Measurements from ENCODE around the gene SMYD1. TPM values are rescaled to one million over a fixed set of nuclear protein-coding genes. Genes with fewer than 3 reads are reported as not detected.

Gene SMYD1
- total RNA-seq, 2 experiments from 2014 or later, result not detected

GRCh38 chr2:88074854-88075292, 7.2 kb downstream of the SMYD1 start:
- no peaks in the 10 kb centered on the region for H3K27me3 Mint-ChIP-seq (ENCODE audit: low read depth)
- H3K4me3 Mint-ChIP-seq, result no peak overlapping the region
- no peak for DNase-seq
- no peaks in the 10 kb centered on the region for H3K36me3 Mint-ChIP-seq (ENCODE audit: low read depth)
- no peaks in the 10 kb centered on the region for H3K9me3 Mint-ChIP-seq (ENCODE audit: insufficient read depth)
- H3K27ac Mint-ChIP-seq, result no peak overlapping the region
- CTCF ChIA-PET, result interaction anchor here (1.2 to 1.5 kb wide), 2 partner anchors 15 to 47 kb away, joined by 3 to 8 read pairs; no protein-coding TSS in a partner anchor
- POLR2A ChIA-PET, result no interaction called here
- no peaks in the 10 kb centered on the region for H3K4me1 Mint-ChIP-seq (ENCODE audit: low read depth)
- ATAC-seq, result no peak

GRCh38 chr2:88077080-88077479, 9.5 kb downstream of the SMYD1 start:
- H3K27ac Mint-ChIP-seq, result no peak overlapping the region
- ATAC-seq, result no peak

GRCh38 chr2:88078643-88079172, 11.1 kb downstream of the SMYD1 start:
- no peak overlapping the region for H3K4me3 Mint-ChIP-seq
- DNase-seq (no peak), ATAC-seq (no peak)
- no peaks in the 10 kb centered on the region for H3K27me3 Mint-ChIP-seq (ENCODE audit: low read depth)
- ChIA-PET CTCF (interaction anchor here (0.5 to 1.7 kb wide), 2 partner anchors 13 to 18 kb away, joined by 3 to 8 read pairs; no protein-coding TSS in a partner anchor), POLR2A (no interaction called here)
- no peaks in the 10 kb centered on the region for H3K4me1 Mint-ChIP-seq (ENCODE audit: low read depth)
- no peak overlapping the region for H3K27ac Mint-ChIP-seq
- no peaks in the 10 kb centered on the region for H3K9me3 Mint-ChIP-seq (ENCODE audit: insufficient read depth)
- no peaks in the 10 kb centered on the region for H3K36me3 Mint-ChIP-seq (ENCODE audit: low read depth)

More at GRCh38 chr2:88077080-88077479, 9.5 kb downstream of the SMYD1 start:
- H3K27me3 Mint-ChIP-seq (ENCODE audit: low read depth), result no peaks in the 10 kb centered on the region
- DNase-seq, result no peak
- H3K4me3 Mint-ChIP-seq, result no peak overlapping the region
- ChIA-PET POLR2A (no interaction called here), CTCF (interaction anchor here (1.3 kb wide), 1 partner anchor 17 kb away, joined by 4 read pairs; no protein-coding TSS in a partner anchor)
- no peaks in the 10 kb centered on the region for H3K4me1 Mint-ChIP-seq (ENCODE audit: low read depth)
- no peaks in the 10 kb centered on the region for H3K9me3 Mint-ChIP-seq (ENCODE audit: insufficient read depth)
- no peaks in the 10 kb centered on the region for H3K36me3 Mint-ChIP-seq (ENCODE audit: low read depth)

- H3K4me3 Mint-ChIP-seq, result no peak overlapping the region
- DNase-seq, result no peak
- H3K27me3 Mint-ChIP-seq (ENCODE audit: low read depth), result no peaks in the 10 kb centered on the region
- POLR2A ChIA-PET, result no interaction called here
- no peaks in the 10 kb centered on the region for H3K4me1 Mint-ChIP-seq (ENCODE audit: low read depth)
- H3K36me3 Mint-ChIP-seq (ENCODE audit: low read depth), result no peaks in the 10 kb centered on the region
- H3K27ac Mint-ChIP-seq, result no peak overlapping the region
- CTCF ChIA-PET, result no interaction called here
- no peak for ATAC-seq
- H3K9me3 Mint-ChIP-seq (ENCODE audit: insufficient read depth), result no peaks in the 10 kb centered on the region
Measured at GRCh38 chr2:88080545-88080944, 12.9 kb downstream of the SMYD1 start.

GRCh38 chr2:88081924-88082608, 14.4 kb downstream of the SMYD1 start:
- H3K27me3 Mint-ChIP-seq (ENCODE audit: low read depth), result no peaks in the 10 kb centered on the region
- no peaks in the 10 kb centered on the region for H3K36me3 Mint-ChIP-seq (ENCODE audit: low read depth)
- ATAC-seq (no peak), DNase-seq (no peak)
- H3K4me1 Mint-ChIP-seq (ENCODE audit: low read depth), result no peaks in the 10 kb centered on the region
- H3K4me3 Mint-ChIP-seq, result no peak overlapping the region
- POLR2A ChIA-PET, result no interaction called here
- CTCF ChIA-PET, result interaction anchor here (2.3 kb wide), 1 partner anchor 22 kb away, joined by 11 read pairs; no protein-coding TSS in a partner anchor
- no peak overlapping the region for H3K27ac Mint-ChIP-seq
- H3K9me3 Mint-ChIP-seq (ENCODE audit: insufficient read depth), result no peaks in the 10 kb centered on the region

- ChIA-PET POLR2A (no interaction called here), CTCF (interaction anchor here (2.3 kb wide), 1 partner anchor 23 kb away, joined by 11 read pairs; no protein-coding TSS in a partner anchor)
- H3K4me3 Mint-ChIP-seq, result no peak overlapping the region
Measured at GRCh38 chr2:88082781-88083180, 15.2 kb downstream of the SMYD1 start.

GRCh38 chr2:88085099-88085498, 17.5 kb downstream of the SMYD1 start:
- Mint-ChIP-seq H3K27me3 (ENCODE audit: low read depth) (no peaks in the 10 kb centered on the region), H3K9me3 (ENCODE audit: insufficient read depth) (no peaks in the 10 kb centered on the region), H3K27ac (no peak overlapping the region), H3K36me3 (ENCODE audit: low read depth) (no peaks in the 10 kb centered on the region), H3K4me1 (ENCODE audit: low read depth) (no peaks in the 10 kb centered on the region), H3K4me3 (no peak overlapping the region)
- DNase-seq (no peak), ATAC-seq (no peak)
- CTCF ChIA-PET, result interaction anchor here (0.9 to 1.2 kb wide), 2 partner anchors 24 to 77 kb away, joined by 3 to 4 read pairs; no protein-coding TSS in a partner anchor
- POLR2A ChIA-PET, result no interaction called here

More at GRCh38 chr2:88082781-88083180, 15.2 kb downstream of the SMYD1 start:
- Mint-ChIP-seq H3K27me3 (ENCODE audit: low read depth) (no peaks in the 10 kb centered on the region), H3K27ac (no peak overlapping the region), H3K4me1 (ENCODE audit: low read depth) (no peaks in the 10 kb centered on the region), H3K36me3 (ENCODE audit: low read depth) (no peaks in the 10 kb centered on the region), H3K9me3 (ENCODE audit: insufficient read depth) (no peaks in the 10 kb centered on the region)
- DNase-seq, result no peak
- no peak for ATAC-seq

- ATAC-seq (no peak), DNase-seq (no peak)
- Mint-ChIP-seq H3K27ac (no peak overlapping the region), H3K4me3 (no peak overlapping the region), H3K9me3 (ENCODE audit: insufficient read depth) (no peaks in the 10 kb centered on the region), H3K27me3 (ENCODE audit: low read depth) (no peaks in the 10 kb centered on the region), H3K4me1 (ENCODE audit: low read depth) (peaks cover 2% of the 10 kb centered on the region), H3K36me3 (ENCODE audit: low read depth) (no peaks in the 10 kb centered on the region)
- ChIA-PET POLR2A (no interaction called here), CTCF (interaction anchor here (0.9 to 1.2 kb wide), 2 partner anchors 25 to 77 kb away, joined by 3 to 4 read pairs; no protein-coding TSS in a partner anchor)
Measured at GRCh38 chr2:88085602-88086001, 18.0 kb downstream of the SMYD1 start.

GRCh38 chr2:88086401-88086800, 18.8 kb downstream of the SMYD1 start:
- DNase-seq, result no peak
- CTCF ChIA-PET, result interaction anchor here (0.9 kb wide), 1 partner anchor 26 kb away, joined by 3 read pairs; no protein-coding TSS in a partner anchor
- no peak overlapping the region for H3K27ac Mint-ChIP-seq
- ATAC-seq, result no peak
- H3K27me3 Mint-ChIP-seq (ENCODE audit: low read depth), result no peaks in the 10 kb centered on the region
- peaks cover 7% of the 10 kb centered on the region for H3K4me1 Mint-ChIP-seq (ENCODE audit: low read depth)
- H3K9me3 Mint-ChIP-seq (ENCODE audit: insufficient read depth), result no peaks in the 10 kb centered on the region
- POLR2A ChIA-PET, result no interaction called here
- no peak overlapping the region for H3K4me3 Mint-ChIP-seq
- no peaks in the 10 kb centered on the region for H3K36me3 Mint-ChIP-seq (ENCODE audit: low read depth)

- H3K9me3 Mint-ChIP-seq (ENCODE audit: insufficient read depth), result no peaks in the 10 kb centered on the region
- H3K4me1 Mint-ChIP-seq (ENCODE audit: low read depth), result peaks cover 7% of the 10 kb centered on the region
- ChIA-PET POLR2A (no interaction called here), CTCF (no interaction called here)
- no peak overlapping the region for H3K4me3 Mint-ChIP-seq
- H3K36me3 Mint-ChIP-seq (ENCODE audit: low read depth), result no peaks in the 10 kb centered on the region
- no peak overlapping the region for H3K27ac Mint-ChIP-seq
- DNase-seq, result no peak
- no peaks in the 10 kb centered on the region for H3K27me3 Mint-ChIP-seq (ENCODE audit: low read depth)
- no peak for ATAC-seq
Measured at GRCh38 chr2:88087073-88087472, 19.4 kb downstream of the SMYD1 start.

- H3K27me3 Mint-ChIP-seq (ENCODE audit: low read depth), result no peaks in the 10 kb centered on the region
- CTCF ChIA-PET, result no interaction called here
- no peaks in the 10 kb centered on the region for H3K9me3 Mint-ChIP-seq (ENCODE audit: insufficient read depth)
- peaks cover 7% of the 10 kb centered on the region for H3K4me1 Mint-ChIP-seq (ENCODE audit: low read depth)
- H3K27ac Mint-ChIP-seq, result no peak overlapping the region
- POLR2A ChIA-PET, result no interaction called here
- no peaks in the 10 kb centered on the region for H3K36me3 Mint-ChIP-seq (ENCODE audit: low read depth)
- H3K4me3 Mint-ChIP-seq, result no peak overlapping the region
- DNase-seq, result no peak
- no peak for ATAC-seq
Measured at GRCh38 chr2:88087763-88088162, 20.1 kb downstream of the SMYD1 start.

GRCh38 chr2:88088999-88089398, 21.4 kb downstream of the SMYD1 start:
- Mint-ChIP-seq H3K4me1 (ENCODE audit: low read depth) (peaks cover 7% of the 10 kb centered on the region), H3K4me3 (no peak overlapping the region), H3K27me3 (ENCODE audit: low read depth) (no peaks in the 10 kb centered on the region), H3K27ac (no peak overlapping the region), H3K36me3 (ENCODE audit: low read depth) (no peaks in the 10 kb centered on the region), H3K9me3 (ENCODE audit: insufficient read depth) (no peaks in the 10 kb centered on the region)
- POLR2A ChIA-PET, result no interaction called here
- no peak for DNase-seq
- no peak for ATAC-seq
- CTCF ChIA-PET, result no interaction called here
